ENCODE data around the gene OIP5.

- no peak for TF ChIP-seq NR3C1 (CRISPR knock-in tag; IDR thresholded peaks at IDR 0.05)
- no peak for TF ChIP-seq RAD21 (CRISPR knock-in tag; IDR thresholded peaks at IDR 0.05)
- TF ChIP-seq ATF2 (CRISPR knock-in tag; IDR thresholded peaks at IDR 0.05) = no peak
- TF ChIP-seq POLR2AphosphoS5 (IDR thresholded peaks at IDR 0.05; ENCODE audit: low read depth, low read length) = no peak
- TF ChIP-seq FOXA1 (IDR thresholded peaks at IDR 0.05) = no peak
- no peak for TF ChIP-seq FOXA1 (CRISPR knock-in tag; IDR thresholded peaks at IDR 0.05)
Observed at GRCh38 chr15:41285285-41285684, 47.1 kb downstream of the OIP5 start.
